Inflammatory macrophage treated with lipopolysaccharide for 4 hours (primary cell): ENCODE data around the gene TBL1XR1.
A peak's percentile ranks its signal among the peaks of the same experiment; 100 is the strongest.
"Not testable (repeated sequence)": the region's sequence is repeated elsewhere in the genome, so short reads cannot be mapped to it uniquely, and the experiment has no call there.

ENCODE experiments used
- DNase-seq: peaks from one replicate; pipeline ENCODE4 v3.0.0-alpha.2; 2020

The TBL1XR1 gene

DNA sequence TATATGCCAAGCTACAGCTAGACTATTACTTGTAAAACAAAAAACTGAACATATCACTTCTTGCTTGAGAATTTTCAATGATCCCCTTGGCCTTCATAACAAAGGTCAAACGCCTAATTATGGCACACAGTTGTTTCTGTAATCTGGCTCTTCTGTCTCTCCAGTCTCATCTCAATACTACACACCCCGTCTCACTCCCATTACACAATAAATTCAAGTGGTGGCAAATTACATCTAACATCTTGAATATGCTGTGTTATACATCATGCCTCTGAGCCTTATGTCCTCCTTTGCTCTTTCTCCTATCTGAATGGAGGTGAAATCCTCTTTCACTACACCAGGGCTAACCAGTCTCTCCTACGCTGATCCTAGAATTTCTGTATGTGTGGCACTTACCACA, 140.4 kb downstream of the TBL1XR1 start:
- no peak for DNase-seq

DNA sequence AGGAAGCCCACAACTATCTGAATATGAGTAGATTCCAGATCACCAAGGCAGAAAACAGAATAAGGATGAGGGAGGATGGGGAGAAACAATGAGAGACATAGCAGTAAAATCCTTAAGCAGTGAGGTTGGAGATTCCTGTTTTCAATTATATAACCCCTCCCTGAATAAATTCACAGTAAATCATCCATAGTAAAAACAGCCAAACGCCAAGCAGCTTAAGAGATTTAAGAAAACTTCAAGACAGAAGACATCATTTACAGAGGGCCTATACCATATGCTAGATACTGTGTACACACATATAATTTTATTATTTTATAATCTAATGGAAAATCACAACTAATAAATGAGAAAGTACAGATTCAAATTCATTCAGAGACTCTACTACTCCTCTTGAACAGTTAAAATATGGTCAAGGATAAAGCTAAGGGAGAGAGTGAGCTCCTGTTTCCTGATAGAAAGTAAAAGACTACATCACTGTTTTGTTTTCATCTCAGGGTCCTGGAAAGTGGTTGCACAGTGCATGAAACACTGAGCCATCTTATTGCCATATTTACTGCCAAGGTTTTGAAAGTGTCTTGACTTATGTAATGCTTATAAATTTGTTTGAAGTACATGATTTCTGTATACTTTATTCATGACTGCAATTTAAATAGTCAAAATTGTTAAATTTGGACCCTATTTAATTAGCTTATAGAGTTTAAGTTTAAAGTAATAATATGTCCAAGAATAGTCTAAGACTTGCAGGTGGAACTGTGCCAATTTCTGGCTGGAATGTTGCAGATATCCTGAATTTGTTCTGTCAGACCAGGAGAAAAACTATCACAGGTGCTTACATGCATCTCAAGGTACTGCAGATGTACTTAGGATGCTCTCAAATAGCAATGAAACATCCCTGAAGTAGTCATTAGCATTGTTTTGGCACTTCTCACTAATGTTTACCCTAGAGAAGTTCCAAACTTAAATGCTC, 141.4 kb downstream of the TBL1XR1 start:
- peak; percentile 30 for DNase-seq

DNA sequence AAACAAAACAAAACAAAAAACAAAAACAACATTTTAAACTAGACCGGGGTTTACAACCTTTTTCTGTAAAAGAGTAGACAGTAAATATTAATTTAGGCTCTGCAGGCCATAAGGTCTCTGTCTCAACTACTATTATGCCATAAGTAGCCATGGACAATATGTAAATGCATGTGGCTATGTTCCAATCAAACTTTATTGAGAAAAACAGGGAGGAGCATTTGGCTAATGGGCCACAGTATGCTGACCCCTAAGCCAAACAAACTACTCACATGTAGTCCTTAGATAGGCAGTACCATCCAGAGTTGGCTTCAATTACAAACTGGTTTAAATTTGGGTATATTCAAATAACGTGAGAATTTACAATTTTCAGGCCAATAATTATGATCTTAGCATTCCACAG, 144.2 kb downstream of the TBL1XR1 start:
- no peak for DNase-seq

DNA sequence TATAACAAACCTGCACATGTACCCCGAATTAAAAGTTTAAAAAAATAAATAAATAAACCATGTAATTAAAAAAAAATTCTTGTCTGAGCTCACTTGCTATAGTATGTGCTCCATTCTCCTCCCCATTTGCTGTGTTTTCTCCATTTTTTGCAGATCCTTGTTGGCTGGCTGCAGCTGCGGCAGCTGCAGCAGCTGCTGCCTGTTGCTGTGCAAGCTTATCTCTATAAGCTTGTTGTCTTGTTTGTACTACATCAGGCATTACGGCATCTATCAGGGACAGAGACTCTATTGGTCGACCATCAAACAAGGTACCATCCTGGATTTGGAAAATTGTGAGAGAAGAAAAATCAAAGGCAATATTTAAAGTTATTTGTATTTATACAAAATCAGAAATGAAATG, 145.9 kb downstream of the TBL1XR1 start:
- DNase-seq: no peak

DNA sequence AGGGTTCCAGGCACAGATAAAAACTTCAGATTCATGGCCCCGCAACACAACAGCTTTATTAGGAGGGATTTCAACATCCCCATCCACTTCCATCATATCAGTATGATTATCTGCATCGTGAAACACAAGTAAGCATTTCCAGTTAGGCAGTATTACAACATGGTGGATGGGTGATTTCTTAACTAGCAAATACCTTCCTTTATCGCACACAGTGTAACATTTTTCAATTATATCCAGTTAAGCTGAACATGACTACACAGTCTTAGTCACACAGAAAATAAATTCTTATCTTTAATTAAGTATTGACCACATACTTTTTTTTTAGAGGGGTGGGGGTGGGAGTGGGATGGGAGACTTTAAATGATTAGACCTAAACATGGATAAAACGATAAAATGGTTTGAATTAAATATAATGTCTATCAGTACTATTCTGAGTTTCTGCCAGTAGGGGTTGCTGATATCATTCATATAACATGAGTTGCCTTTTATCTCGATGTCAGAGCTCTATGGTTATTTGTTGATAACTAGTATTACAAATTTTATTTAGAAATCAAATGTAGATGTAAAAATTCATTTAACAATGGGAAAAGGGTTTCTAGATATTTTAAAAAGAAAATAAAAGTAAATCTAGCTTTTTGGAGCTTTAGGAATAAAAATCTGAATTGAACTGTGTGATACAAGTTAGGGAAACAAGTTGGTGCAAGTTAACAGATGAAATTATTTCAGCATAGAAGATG, 146.6 kb downstream of the TBL1XR1 start:
- peak; percentile 59 for DNase-seq

DNA sequence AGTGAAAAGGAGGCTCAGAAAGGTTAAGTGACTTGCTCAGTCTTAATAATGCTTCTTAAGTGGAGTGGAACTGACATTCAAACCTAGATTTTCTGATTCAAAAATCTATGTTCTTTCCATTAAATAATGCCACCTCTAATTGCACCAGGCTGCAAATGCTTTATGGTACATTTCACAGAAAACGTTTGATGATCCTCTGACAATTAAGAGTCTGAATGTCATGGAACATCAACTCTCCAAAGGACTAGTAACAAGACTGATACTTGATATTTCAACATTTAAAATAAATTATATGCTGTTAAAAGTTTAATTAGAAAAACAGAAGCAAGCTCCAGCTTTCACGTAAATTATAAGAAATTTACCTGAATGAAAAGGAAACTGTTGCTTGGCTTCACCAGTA, 151.5 kb downstream of the TBL1XR1 start:
- DNase-seq: no peak

DNA sequence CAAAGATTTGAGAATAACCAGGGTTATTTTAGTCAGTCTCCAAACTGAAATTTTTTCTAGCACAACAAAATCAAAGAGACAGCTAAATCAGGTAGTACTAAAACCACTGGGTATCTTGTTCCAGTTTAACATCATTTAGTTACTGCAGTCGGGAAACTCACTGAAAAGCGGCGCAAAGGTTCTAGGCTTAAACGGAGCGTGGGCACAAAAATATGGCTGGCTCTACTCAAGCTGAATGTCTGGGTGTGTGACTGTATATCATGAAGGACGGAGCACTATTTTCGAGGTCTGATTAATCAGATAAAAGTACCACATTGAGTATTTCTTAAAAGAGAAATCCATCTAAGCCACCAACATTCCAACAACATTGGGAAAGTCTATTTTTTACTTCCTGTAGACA, 152.1 kb downstream of the TBL1XR1 start:
- DNase-seq: no peak

DNA sequence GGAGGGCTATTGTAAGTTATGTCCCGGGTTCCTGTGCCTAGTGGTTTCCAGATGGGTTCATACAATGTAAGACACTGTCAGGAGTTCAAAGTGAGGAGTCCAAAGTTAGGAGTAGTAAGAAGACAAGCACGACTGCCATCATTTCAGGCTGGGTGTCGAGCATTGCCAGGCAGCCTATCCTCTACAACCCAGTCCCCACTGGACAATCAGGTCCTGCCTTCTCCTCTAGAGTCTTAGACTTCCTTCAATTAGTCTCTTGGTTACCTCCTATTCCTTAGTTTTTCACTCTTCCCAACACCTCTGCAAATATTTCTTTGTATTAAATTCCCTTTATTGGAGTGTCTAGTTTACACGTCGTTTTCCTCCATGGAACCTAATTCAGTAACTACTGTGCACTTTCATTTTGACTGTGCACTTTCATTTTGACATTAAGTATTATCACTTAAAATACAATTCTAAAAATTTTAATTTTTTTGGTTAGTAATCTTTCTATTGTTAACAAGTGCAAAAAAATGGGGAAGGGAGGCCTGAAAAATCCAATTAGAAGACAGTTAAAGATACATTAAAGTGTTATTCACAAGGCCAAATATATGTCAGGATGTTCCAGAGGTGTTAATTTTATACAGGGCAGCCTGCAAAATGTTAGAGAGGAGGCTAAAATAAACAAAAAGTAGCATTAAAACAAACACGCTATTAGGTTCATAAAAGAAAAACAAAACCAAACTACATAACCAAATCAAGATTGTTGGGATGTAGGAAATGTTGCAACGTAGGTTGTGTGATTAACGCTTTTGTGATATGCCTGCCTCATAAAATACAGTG, 155.3 kb downstream of the TBL1XR1 start:
- peak; percentile 3 for DNase-seq

DNA sequence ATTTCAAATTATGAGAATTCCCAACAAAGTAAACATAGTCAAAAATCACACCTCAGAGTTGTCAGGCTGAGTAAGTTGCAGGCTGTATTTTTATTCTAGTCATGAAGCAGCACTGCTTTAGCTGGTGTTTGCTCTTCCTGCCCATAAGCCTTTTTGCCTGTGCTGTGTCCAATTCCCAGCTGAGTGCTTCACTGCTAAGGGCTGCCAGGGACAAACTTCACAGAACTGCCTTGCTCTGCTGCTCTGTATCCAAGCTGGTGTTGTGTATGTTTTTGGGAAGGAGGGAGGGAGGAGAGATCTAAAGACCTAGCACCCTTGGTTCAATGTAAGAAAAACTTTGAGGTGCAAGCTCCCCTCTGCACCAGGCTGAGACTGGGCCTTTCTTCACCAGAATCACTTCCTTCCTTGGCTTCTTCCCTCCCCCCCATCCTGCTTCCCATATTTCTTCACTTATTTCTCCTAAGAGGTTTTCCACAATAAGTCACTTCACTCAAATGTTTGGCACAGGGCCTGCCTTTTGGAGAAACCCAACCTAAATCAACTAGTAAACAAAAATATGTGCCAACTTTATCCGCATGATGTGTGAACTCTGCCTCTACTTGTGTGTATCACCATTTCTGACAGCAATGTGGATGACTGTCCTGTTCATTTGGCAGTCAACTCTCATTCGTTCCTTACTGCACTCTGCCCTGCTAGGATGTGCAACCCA, 156.1 kb downstream of the TBL1XR1 start:
- no peak for DNase-seq

DNA sequence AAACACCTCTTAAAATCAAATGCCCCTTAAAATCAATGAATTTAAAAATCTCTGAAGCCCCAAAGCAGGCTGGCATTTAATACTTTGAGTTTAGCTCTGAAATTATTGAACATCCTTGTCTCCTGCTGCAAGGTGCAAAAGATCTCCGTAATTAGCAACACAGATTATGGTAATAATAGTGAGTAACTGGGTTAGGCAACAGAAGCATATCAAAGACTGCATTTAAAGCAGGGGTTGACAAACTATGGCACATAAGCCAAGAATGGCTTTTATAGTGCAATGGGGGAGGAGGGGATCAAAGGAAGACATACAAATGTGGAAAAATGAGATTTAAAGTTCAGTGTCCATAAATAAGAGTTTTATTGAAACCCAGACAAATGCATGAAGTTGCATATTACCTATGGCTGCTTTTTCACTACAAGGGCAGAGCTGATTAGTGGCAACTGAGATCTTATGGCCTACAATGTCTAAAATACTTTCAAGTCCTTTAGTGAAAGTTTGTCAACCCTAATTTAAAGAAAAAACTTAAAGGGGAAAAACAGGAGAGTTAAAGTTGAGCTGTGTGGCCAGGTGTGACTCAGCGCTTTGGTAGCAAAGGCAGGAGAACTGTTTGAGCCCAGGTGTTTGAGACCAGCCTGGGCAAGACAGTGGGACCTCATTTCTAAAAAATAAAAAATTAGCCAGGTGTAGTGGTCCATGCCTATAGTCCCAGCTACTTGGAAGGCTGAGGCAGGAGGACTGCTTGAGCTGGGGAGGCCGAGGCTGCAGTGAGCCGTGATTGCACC, 157.6 kb downstream of the TBL1XR1 start:
- DNase-seq: no peak

DNA sequence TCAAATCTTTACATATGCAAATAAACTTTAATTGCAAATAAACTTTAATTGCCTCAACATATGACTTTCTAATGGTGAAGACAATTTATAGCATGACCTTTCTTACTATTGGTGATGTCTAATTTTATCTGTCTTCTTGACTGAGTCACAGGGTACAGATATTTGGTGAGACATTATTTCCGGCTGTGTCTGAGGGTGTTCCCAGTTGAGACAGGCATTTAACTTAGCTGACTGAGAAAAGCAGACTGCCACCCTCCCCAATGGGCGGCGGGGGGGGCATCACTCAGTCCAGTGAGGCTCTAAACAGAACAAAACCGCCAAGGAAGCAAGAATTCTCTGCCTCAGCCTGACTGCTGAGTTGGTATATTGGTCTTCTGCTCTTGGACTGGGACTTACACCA, 160.0 kb downstream of the TBL1XR1 start:
- DNase-seq: no peak

DNA sequence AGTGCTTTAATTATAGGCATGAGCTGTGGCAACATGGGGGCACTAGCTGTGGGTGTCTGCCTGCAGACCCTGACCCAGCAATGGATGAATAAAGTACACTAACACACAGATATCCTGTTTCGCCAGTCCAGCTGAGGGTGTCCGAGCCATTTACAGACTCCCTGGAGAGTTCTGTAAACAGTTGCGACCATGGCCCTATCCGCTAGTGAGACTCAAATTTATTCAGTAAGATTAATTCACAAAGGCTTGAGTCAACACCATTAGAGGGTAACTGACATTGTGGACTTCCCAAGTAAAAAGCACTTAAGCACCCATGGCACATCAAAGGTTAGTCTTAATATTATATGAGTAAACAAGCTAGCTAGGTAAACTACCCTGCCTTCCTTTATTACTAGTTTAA, 161.6 kb downstream of the TBL1XR1 start:
- DNase-seq: no peak

DNA sequence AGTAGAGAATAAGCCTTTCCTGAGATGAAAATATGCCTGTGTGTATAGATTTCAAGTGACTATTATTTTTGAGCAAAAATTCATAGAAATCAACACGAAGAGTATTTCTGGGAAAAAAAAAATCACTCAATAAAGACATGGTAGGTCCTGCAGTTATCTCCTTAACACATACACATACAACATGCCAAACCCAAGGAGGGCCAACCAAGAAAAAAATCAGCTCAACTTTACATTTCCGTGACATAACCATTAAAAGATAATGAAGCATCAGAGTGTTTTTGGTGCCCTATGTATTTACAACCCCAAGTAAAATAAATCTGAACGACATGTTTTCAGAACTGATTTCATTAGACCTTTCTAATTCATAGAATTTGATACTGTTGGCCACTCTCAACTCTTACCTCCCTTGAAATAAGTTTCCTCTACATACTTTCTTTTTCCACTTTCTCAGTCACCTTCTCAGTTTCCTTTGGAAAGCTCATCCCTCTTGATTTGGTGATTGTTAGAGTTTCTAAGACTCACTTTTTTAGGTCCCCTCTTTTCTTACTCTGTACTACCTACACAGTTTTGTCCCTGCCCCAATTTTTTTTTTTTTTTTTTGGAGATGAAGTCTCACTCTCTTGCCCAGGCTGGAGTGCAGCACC, 162.3 kb downstream of the TBL1XR1 start:
- DNase-seq: no peak

DNA sequence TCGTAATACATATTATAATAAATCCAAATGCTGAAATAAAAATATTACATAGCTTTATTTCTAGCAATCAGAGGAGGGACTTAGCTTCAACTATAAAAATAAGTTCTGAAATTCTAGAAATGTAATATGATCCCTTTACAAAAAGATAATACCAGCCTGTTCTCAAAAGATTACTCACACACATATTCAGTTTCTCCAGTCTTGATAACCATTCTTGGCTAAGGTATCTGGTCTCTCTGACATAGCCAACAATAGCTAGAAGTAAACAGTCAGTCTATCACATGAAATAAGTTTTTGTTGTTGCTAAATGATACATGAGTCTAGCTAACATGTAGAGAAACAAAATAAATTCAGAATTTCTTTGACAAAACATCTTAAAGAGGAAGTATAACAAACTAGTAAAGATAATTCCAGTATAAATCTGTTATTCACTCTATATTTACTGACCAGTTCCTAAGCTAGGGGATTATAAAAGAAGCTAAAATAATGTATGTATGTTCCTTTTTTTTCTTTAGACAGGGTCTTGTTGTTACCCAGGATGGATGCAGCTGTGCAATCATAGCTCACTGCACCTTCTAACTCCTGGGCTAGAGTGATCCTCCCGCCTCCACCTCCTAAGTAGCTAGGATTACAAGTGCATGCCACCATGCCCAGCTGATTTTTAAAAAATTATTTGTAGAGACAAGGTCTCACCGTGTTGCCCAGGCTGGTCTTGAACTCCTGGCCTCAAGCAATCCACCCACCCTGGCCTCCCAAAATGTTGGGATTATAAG, 170.6 kb downstream of the TBL1XR1 start:
- DNase-seq: no peak

DNA sequence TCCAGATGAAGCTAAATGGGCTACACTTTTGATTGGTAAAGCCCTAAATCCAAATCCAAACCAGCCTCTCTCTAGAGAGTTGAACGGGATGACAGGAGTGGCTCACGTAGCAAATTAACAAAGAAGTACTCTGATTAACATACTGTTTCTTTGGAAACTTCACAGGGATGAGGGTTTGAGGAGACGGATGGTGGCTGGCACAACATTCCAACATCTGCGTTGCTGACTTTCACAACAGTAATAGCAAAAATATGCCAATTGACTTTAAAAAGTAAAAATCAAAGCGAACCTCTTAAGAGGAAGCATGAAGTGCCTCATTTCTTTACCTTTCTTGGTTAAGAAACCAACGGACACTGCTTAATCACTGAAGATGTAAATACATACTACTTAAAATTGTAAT, 181.4 kb downstream of the TBL1XR1 start:
- no peak for DNase-seq

DNA sequence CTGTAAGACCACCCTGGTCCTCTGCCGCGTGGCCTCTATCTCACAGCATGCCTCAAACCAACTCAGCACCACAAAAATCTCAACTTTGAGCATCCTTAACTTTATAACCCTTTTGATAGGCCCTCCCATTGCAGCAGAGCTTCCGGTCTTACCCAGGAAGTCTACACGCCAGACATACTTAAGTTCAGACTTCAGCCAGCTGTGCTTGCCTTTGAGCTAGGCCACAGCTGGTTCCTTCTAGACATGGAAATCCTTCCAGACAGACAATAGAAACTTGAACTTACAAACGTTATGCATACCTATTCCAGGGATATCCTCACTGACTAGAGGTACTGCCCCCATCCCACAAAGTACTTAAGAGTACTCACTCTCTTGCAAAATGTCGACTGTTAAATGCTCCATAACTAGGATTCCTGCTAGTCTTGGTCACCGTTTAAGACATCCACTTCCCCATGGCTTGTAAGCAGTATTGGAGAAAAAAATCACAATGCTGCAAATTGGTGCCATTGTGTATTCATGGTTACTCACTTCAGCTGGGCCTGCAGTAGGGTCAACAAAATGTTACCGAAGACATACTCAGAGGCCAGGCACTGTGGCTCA, 183.5 kb downstream of the TBL1XR1 start:
- no peak for DNase-seq

DNA sequence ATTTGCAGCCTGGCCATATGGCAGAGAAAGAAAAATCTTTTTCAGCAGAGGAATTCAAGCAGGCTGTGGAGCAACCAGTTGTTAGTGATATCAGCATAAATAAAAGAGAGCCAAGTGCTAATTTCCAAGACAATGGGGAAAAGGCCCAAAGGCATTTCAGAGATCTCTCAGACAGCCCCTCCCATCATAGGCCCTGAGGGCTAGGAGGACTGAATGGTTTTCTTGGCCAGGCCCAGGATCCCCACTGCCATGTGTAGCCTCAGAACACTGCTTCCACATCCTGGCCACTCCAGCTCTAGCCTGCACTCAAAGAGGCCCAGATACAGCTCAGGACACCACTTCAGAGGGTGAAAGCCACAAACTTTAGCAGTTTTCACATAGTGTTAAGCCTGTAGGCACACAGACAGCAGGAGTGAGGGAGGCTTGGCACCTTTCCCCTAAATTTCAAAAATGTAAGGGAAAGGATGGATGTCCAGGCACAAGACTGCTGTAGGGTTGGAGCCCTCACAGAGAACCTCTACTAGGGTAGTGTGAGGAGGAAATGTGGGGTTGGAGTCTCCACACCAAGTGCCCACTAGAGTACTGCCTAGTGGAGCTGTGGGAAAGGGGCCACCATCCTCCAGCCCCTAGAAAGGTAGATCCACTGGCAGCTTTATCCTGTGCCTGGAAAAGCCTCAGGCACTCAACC, 191.4 kb downstream of the TBL1XR1 start:
- no peak for DNase-seq

DNA sequence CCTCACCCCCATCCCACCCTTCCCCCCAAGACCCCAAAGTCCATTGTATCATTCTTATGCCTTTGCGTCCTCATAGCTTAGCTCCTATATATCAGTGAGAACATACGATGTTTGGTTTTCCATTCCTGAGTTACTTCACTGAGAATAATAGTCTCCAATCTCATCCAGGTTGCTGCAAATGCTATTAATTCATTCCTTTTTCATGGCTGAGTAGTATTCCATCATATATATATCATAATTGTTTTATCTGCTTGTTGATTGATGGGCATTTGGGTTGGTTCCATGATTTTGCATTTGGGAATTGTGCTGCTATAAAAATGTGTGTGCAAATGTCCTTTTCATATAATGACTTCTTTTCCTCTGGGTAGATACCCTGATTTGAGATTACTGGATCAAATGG, 197.1 kb downstream of the TBL1XR1 start:
- not testable (repeated sequence) for DNase-seq

DNA sequence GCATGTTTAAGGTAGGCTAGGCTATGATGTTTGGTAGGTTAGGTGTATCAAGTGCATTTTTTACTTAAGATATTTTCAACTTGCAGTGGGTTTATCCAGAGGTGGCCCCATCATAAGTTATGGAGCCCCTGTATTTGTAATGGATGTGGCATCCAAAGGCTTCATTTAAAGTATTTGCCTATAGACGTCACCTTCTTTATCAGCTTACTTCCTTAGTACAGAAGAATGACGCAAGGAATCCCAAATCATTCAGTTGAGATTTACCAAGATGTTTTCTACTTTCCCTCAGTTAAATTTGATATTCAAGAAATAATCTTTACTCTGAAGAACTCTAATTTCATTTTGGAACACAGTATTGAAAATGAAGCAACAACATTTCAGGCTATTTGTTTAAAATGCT, 201.3 kb downstream of the TBL1XR1 start:
- DNase-seq: no peak
